Measurements from ENCODE around the gene GSTM3. TPM values are rescaled to one million over a fixed set of nuclear protein-coding genes. Genes with fewer than 3 reads are reported as not detected.

The GSTM3 gene
- 18.5 TPM for total RNA-seq
- long read RNA-seq, full-length matches to known transcripts = 8 of 11 reads
- long read RNA-seq, partial matches to known transcripts = 1 of 11 reads
- long read RNA-seq, other reads (novel, unspliced or antisense) = 2 of 11 reads

GRCh38 chr1:109740615-109741373 lies at the start of gene GSTM3:
Gene GSTM3 (minus strand): TSS chr1:109741038. CDS start chr1:109740287, 751 bp downstream.
- Histone ChIP-seq H3K9me3 (no peaks in the 10 kb centered on the region), H3K36me3 (no peaks in the 10 kb centered on the region), H3K4me3 (peak within 1 kb of the TSS; percentile 77), H3K27ac (peak within 1 kb of the TSS; percentile 72), H3K4me1 (peaks cover 14% of the 10 kb centered on the region), H3K27me3 (ENCODE audit: low read depth) (no peaks in the 10 kb centered on the region)
- ATAC-seq (peak; percentile 48 to 51), DNase-seq (no peak)
- no peak for TF ChIP-seq CTCF (IDR thresholded peaks at IDR 0.05)
- intact Hi-C loops (cut with DNase I) = no loop called here

GRCh38 chr1:109790329-109790728 lies 49.5 kb upstream of the GSTM3 start:
- DNase-seq (no peak), ATAC-seq (no peak)
- peak overlapping the region; percentile 72 for H3K27ac ChIP-seq
- H3K27me3 ChIP-seq (ENCODE audit: low read depth) = no peaks in the 10 kb centered on the region
- H3K4me1 ChIP-seq = peaks cover 79% of the 10 kb centered on the region
- no peaks in the 10 kb centered on the region for H3K9me3 ChIP-seq
- TF ChIP-seq CTCF (IDR thresholded peaks at IDR 0.05) = no peak
- no peak overlapping the region for H3K4me3 ChIP-seq
- H3K36me3 ChIP-seq = no peaks in the 10 kb centered on the region
- intact Hi-C loops (cut with DNase I) = no loop called here

GRCh38 chr1:109789551-109790180 lies 48.8 kb upstream of the GSTM3 start:
- Histone ChIP-seq H3K4me1 (peaks cover 75% of the 10 kb centered on the region), H3K27me3 (ENCODE audit: low read depth) (no peaks in the 10 kb centered on the region), H3K36me3 (no peaks in the 10 kb centered on the region), H3K4me3 (no peak overlapping the region), H3K27ac (peak overlapping the region; percentile 72), H3K9me3 (no peaks in the 10 kb centered on the region)
- DNase-seq = peak; percentile 36
- intact Hi-C loops (cut with DNase I) = no loop called here
- ATAC-seq = no peak
- no peak for TF ChIP-seq CTCF (IDR thresholded peaks at IDR 0.05)

- ATAC-seq (no peak), DNase-seq (peak; percentile 44)
- H3K4me1 ChIP-seq = peaks cover 68% of the 10 kb centered on the region
- no peaks in the 10 kb centered on the region for H3K27me3 ChIP-seq (ENCODE audit: low read depth)
- H3K9me3 ChIP-seq = no peaks in the 10 kb centered on the region
- no peak overlapping the region for H3K4me3 ChIP-seq
- intact Hi-C loops (cut with DNase I) = no loop called here
- no peak overlapping the region for H3K27ac ChIP-seq
- H3K36me3 ChIP-seq = no peaks in the 10 kb centered on the region
- peak; percentile 11 for TF ChIP-seq CTCF (IDR thresholded peaks at IDR 0.05)
Observed at GRCh38 chr1:109788695-109789521, 48.1 kb upstream of the GSTM3 start.

- H3K36me3 ChIP-seq = no peaks in the 10 kb centered on the region
- DNase-seq = peak; percentile 44
- H3K4me3 ChIP-seq = no peak overlapping the region
- H3K9me3 ChIP-seq = no peaks in the 10 kb centered on the region
- TF ChIP-seq CTCF (IDR thresholded peaks at IDR 0.05) = no peak
- intact Hi-C loops (cut with DNase I) = no loop called here
- H3K27me3 ChIP-seq (ENCODE audit: low read depth) = no peaks in the 10 kb centered on the region
- H3K4me1 ChIP-seq = peaks cover 66% of the 10 kb centered on the region
- H3K27ac ChIP-seq = no peak overlapping the region
- no peak for ATAC-seq
Observed at GRCh38 chr1:109787845-109788601, 47.2 kb upstream of the GSTM3 start.
